BLaER1 (cell line): ENCODE measurements around the gene RALY.

Source experiments
- H3K27ac ChIP-seq: shearing (Covaris generic); formaldehyde crosslinking; 2 replicates; pipeline ENCODE4 v1.8.1; 2022
- H3K27me3 ChIP-seq: shearing (Covaris generic); formaldehyde crosslinking; 2 replicates; pipeline ENCODE4 v1.8.1; 2022
- H3K36me3 ChIP-seq: shearing (Covaris generic); formaldehyde crosslinking; 2 replicates; pipeline ENCODE4 v1.8.1; 2022
- H3K4me1 ChIP-seq: shearing (Covaris generic); formaldehyde crosslinking; 2 replicates; pipeline ENCODE4 v1.8.1; 2022
- H3K4me2 ChIP-seq: shearing (Covaris generic); formaldehyde crosslinking; 2 replicates; pipeline ENCODE4 v1.8.1; 2022
- H3K4me3 ChIP-seq: shearing (Covaris generic); formaldehyde crosslinking; 2 replicates; pipeline ENCODE4 v1.8.1; 2022
- H3K9ac ChIP-seq: shearing (Covaris generic); formaldehyde crosslinking; 2 replicates; pipeline ENCODE4 v1.8.1; 2022
- H3K9me3 ChIP-seq: shearing (Covaris generic); formaldehyde crosslinking; 2 replicates; pipeline ENCODE4 v1.8.1; 2022
- H4K20me1 ChIP-seq: shearing (Covaris generic); formaldehyde crosslinking; 2 replicates; pipeline ENCODE4 v1.8.1; 2022
- Cebpa-rat ChIP-seq: shearing (Covaris generic); IDR thresholded peaks from 2 replicates; pipeline ENCODE4 v1.8.1; 2022

RALY gene

GRCh38 chr20:33999025-33999649 is 5.4 kb downstream of the RALY start:
- TF ChIP-seq Cebpa-rat = no peak
- Histone ChIP-seq H3K36me3 (peaks cover 42% of the 10 kb centered on the region), H3K9ac (no peak overlapping the region), H3K4me1 (peaks cover 68% of the 10 kb centered on the region), H4K20me1 (peaks cover 100% of the 10 kb centered on the region), H3K4me2 (no peak overlapping the region), H3K27me3 (no peaks in the 10 kb centered on the region), H3K9me3 (peaks cover 18% of the 10 kb centered on the region), H3K4me3 (no peak overlapping the region), H3K27ac (no peak overlapping the region)

GRCh38 chr20:34001378-34001777 is 7.7 kb downstream of the RALY start:
- Histone ChIP-seq H3K4me3 (no peak overlapping the region), H4K20me1 (peaks cover 100% of the 10 kb centered on the region), H3K27me3 (no peaks in the 10 kb centered on the region), H3K27ac (no peak overlapping the region), H3K36me3 (peaks cover 62% of the 10 kb centered on the region), H3K9me3 (peaks cover 29% of the 10 kb centered on the region), H3K4me2 (peak overlapping the region; percentile 49), H3K9ac (no peak overlapping the region), H3K4me1 (peaks cover 53% of the 10 kb centered on the region)
- TF ChIP-seq Cebpa-rat = no peak

GRCh38 chr20:34004227-34004626 is 10.5 kb downstream of the RALY start:
- no peak overlapping the region for H3K4me2 ChIP-seq
- peaks cover 100% of the 10 kb centered on the region for H4K20me1 ChIP-seq
- peaks cover 38% of the 10 kb centered on the region for H3K9me3 ChIP-seq
- H3K4me1 ChIP-seq = peaks cover 43% of the 10 kb centered on the region
- no peak overlapping the region for H3K27ac ChIP-seq
- H3K36me3 ChIP-seq = peaks cover 54% of the 10 kb centered on the region
- H3K27me3 ChIP-seq = no peaks in the 10 kb centered on the region
- no peak for TF ChIP-seq Cebpa-rat
- H3K9ac ChIP-seq = no peak overlapping the region
- no peak overlapping the region for H3K4me3 ChIP-seq

- H3K4me3 ChIP-seq = no peak overlapping the region
- H4K20me1 ChIP-seq = peaks cover 100% of the 10 kb centered on the region
Observed at GRCh38 chr20:34004790-34005457, 11.2 kb downstream of the RALY start.

GRCh38 chr20:34006619-34007018 is 12.9 kb downstream of the RALY start:
- peaks cover 38% of the 10 kb centered on the region for H3K9me3 ChIP-seq
- H3K4me1 ChIP-seq = peaks cover 38% of the 10 kb centered on the region
- no peaks in the 10 kb centered on the region for H3K27me3 ChIP-seq
- H3K36me3 ChIP-seq = peaks cover 57% of the 10 kb centered on the region
- TF ChIP-seq Cebpa-rat = no peak
- H4K20me1 ChIP-seq = peaks cover 100% of the 10 kb centered on the region
- H3K4me2 ChIP-seq = no peak overlapping the region
- no peak overlapping the region for H3K27ac ChIP-seq
- no peak overlapping the region for H3K4me3 ChIP-seq
- H3K9ac ChIP-seq = no peak overlapping the region

More at GRCh38 chr20:34004790-34005457, 11.2 kb downstream of the RALY start:
- Histone ChIP-seq H3K4me1 (peaks cover 44% of the 10 kb centered on the region), H3K4me2 (no peak overlapping the region), H3K27me3 (no peaks in the 10 kb centered on the region), H3K27ac (no peak overlapping the region), H3K9ac (no peak overlapping the region), H3K36me3 (peaks cover 54% of the 10 kb centered on the region), H3K9me3 (peaks cover 38% of the 10 kb centered on the region)
- TF ChIP-seq Cebpa-rat = no peak

- Histone ChIP-seq H3K27ac (no peak overlapping the region), H3K9me3 (peaks cover 24% of the 10 kb centered on the region), H3K4me3 (no peak overlapping the region), H3K4me2 (peak overlapping the region; percentile 66), H3K27me3 (no peaks in the 10 kb centered on the region), H3K9ac (peak overlapping the region; percentile 30; the same call in 1 of the 2 replicates), H3K4me1 (peaks cover 44% of the 10 kb centered on the region), H4K20me1 (peaks cover 100% of the 10 kb centered on the region), H3K36me3 (peaks cover 51% of the 10 kb centered on the region)
- TF ChIP-seq Cebpa-rat = no peak
Observed at GRCh38 chr20:34008477-34008876, 14.8 kb downstream of the RALY start.

GRCh38 chr20:34010405-34010931 is 16.8 kb downstream of the RALY start:
- peaks cover 36% of the 10 kb centered on the region for H3K36me3 ChIP-seq
- no peak overlapping the region for H3K4me3 ChIP-seq
- no peak overlapping the region for H3K27ac ChIP-seq
- H3K9ac ChIP-seq = no peak overlapping the region
- H3K4me2 ChIP-seq = peak overlapping the region; percentile 66; the same call in 1 of the 2 replicates
- H4K20me1 ChIP-seq = peaks cover 100% of the 10 kb centered on the region
- H3K9me3 ChIP-seq = peaks cover 10% of the 10 kb centered on the region
- no peak for TF ChIP-seq Cebpa-rat
- peaks cover 50% of the 10 kb centered on the region for H3K4me1 ChIP-seq
- H3K27me3 ChIP-seq = no peaks in the 10 kb centered on the region

GRCh38 chr20:34011275-34011674 is 17.6 kb downstream of the RALY start:
- Histone ChIP-seq H3K4me3 (no peak overlapping the region), H3K4me2 (no peak overlapping the region), H3K36me3 (peaks cover 37% of the 10 kb centered on the region), H4K20me1 (peaks cover 100% of the 10 kb centered on the region), H3K9me3 (peaks cover 10% of the 10 kb centered on the region), H3K4me1 (peaks cover 58% of the 10 kb centered on the region), H3K27ac (no peak overlapping the region), H3K9ac (no peak overlapping the region), H3K27me3 (no peaks in the 10 kb centered on the region)
- TF ChIP-seq Cebpa-rat = no peak

GRCh38 chr20:34012330-34012729 is 18.6 kb downstream of the RALY start:
- H3K9ac ChIP-seq = no peak overlapping the region
- H3K27ac ChIP-seq = no peak overlapping the region
- no peaks in the 10 kb centered on the region for H3K9me3 ChIP-seq
- H3K36me3 ChIP-seq = peaks cover 34% of the 10 kb centered on the region
- no peaks in the 10 kb centered on the region for H3K27me3 ChIP-seq
- H3K4me2 ChIP-seq = no peak overlapping the region
- H3K4me1 ChIP-seq = peaks cover 68% of the 10 kb centered on the region
- peaks cover 100% of the 10 kb centered on the region for H4K20me1 ChIP-seq
- TF ChIP-seq Cebpa-rat = no peak
- H3K4me3 ChIP-seq = no peak overlapping the region

- H3K4me3 ChIP-seq = no peak overlapping the region
- peaks cover 36% of the 10 kb centered on the region for H3K36me3 ChIP-seq
- H3K9me3 ChIP-seq = no peaks in the 10 kb centered on the region
- H3K9ac ChIP-seq = no peak overlapping the region
- no peaks in the 10 kb centered on the region for H3K27me3 ChIP-seq
- no peak for TF ChIP-seq Cebpa-rat
- H3K4me1 ChIP-seq = peaks cover 72% of the 10 kb centered on the region
- no peak overlapping the region for H3K4me2 ChIP-seq
- H4K20me1 ChIP-seq = peaks cover 100% of the 10 kb centered on the region
- no peak overlapping the region for H3K27ac ChIP-seq
Observed at GRCh38 chr20:34012735-34013134, 19.0 kb downstream of the RALY start.
